Upper lobe of left lung (tissue), 6 donors: ENCODE results near the gene MOV10L1. TPM values are rescaled to one million over a fixed set of nuclear protein-coding genes. Genes with fewer than 3 reads are reported as not detected.

Experiments
- ATAC-seq, 2 donors: fragments of 200-7000 bp; cut with Tn5 transposase; one replicate each; pipeline ENCODE4 v1.9.1; 2022; ENCODE audit warnings: mild to moderate bottlenecking in 2 of 2, moderate library complexity in 2 of 2; ENCODE audit not compliant: low FRiP score in 2 of 2
- DNase-seq, 2 donors: peaks; one replicate each; pipeline ENCODE4 v3.0.0-alpha.2; 2019 to 2020
- H3K27ac ChIP-seq, 4 donors: fragments of 200-600 bp; sonication (generic); one replicate each; pipeline ENCODE4 v1.5.1; 2016 to 2019
- H3K27me3 ChIP-seq, 4 donors: fragments of 200-600 bp; sonication (generic); one replicate each; pipeline ENCODE4 v1.5.1; 2017 to 2019
- H3K36me3 ChIP-seq, 4 donors: fragments of 200-600 bp; sonication (generic); one replicate each; pipeline ENCODE4 v1.5.1; 2016 to 2019
- H3K4me1 ChIP-seq, 4 donors: fragments of 200-600 bp; sonication (generic); one replicate each; pipeline ENCODE4 v1.5.1; 2018 to 2019
- H3K4me3 ChIP-seq, 4 donors: fragments of 200-600 bp; sonication (generic); one replicate each; pipeline ENCODE4 v1.5.1; 2017 to 2019; ENCODE audit warnings: mild to moderate bottlenecking in 2 of 4, moderate library complexity in 1 of 4
- H3K9me3 ChIP-seq, 4 donors: fragments of 200-600 bp; sonication (generic); one replicate each; pipeline ENCODE4 v1.5.1; 2018 to 2019
- EP300 ChIP-seq, 4 donors: sonication (generic); formaldehyde crosslinking; IDR thresholded peaks; one replicate each; pipeline ENCODE4 v1.5.1; 2017; ENCODE audit warnings: antibody characterized with exemption in 4 of 4, control low read depth in 2 of 4
- POLR2A ChIP-seq, 4 donors: fragments of 450-650 bp; IDR thresholded peaks; one replicate each; pipeline ENCODE4 v1.5.1; 2016 to 2017; ENCODE audit warnings: antibody characterized with exemption in 4 of 4, mild to moderate bottlenecking in 2 of 4
- POLR2AphosphoS5 ChIP-seq, 2 donors: sonication (generic); formaldehyde crosslinking; IDR thresholded peaks; one replicate each; pipeline ENCODE4 v1.5.1; 2017; ENCODE audit warnings: antibody characterized with exemption in 2 of 2
- WGBS, 2 donors: methylation state at CpG; one replicate each; pipeline ENCODE4 v1.1.5; 2017 to 2018; 5-methylcytosine and 5-hydroxymethylcytosine counted together
- total RNA-seq, 6 donors: library from RNA; depleted of rRNA in 4 of 6; stranded (reverse); fragments of >200 nt in 4 of 6; gene quantifications; one replicate each; pipeline versions ENCODE4 v1.1.0 to v1.2.1, GENCODE V29; 2016 to 2021
- TF ChIP-seq, protein P1 (sequence below), 6 experiments: fragments of 450-650 bp in 4 of 6; fragments of 200-600 bp in 2 of 6; sonication (generic) in 2 of 6; IDR thresholded peaks; one replicate each; pipeline ENCODE4 v1.5.1; 2016 to 2019; ENCODE audit warnings: antibody characterized with exemption in 6 of 6
- donor health status: DM: no; HTN: no; CAD: no; lungs with moderate emphysema.
- donor health status: DM: no; HTN: yes; CAD: no; lungs with severe emphysema.

The MOV10L1 gene
- total RNA-seq, 6 donors from 2014 or later = 0.47 to 3.1 (median 1.8) TPM; not detected in 1

DNA sequence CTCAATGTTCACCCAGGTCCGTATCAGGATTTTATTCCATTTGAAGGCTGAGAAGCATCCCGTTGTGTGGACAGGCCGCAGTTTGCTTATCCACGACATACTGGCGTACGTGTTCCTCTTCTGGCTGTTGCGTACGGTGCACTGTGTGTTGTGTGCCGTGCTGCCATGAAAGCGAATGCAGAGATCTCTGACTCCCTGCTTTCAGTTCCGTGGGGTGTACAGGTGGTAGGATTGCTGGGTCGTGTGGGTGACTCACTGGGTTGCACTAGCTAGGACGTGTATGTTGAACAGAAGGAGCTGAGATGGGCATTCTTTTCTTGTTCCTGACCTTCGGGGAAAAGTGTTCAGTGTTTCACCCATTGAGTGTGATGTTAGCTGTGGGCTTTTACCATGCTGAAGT, 121.3 kb downstream of the MOV10L1 start:
- Histone ChIP-seq H3K27me3 (no peaks in the 10 kb centered on the region), H3K4me3 (no peak overlapping the region), H3K4me1 (peaks cover 13 to 28% (median 19%) of the 10 kb centered on the region in 4 donors), H3K36me3 (peaks cover 15 to 90% (median 76%) of the 10 kb centered on the region in 4 donors), H3K27ac (no peak overlapping the region), H3K9me3 (no peaks in the 10 kb centered on the region)
- 92 to 95% methylated on average over 14 of the region's 14 CpGs for WGBS, 2 donors
- DNase-seq (no peak), ATAC-seq (no peak)
- TF ChIP-seq POLR2AphosphoS5 (IDR thresholded peaks at IDR 0.05) (no peak), EP300 (IDR thresholded peaks at IDR 0.05) (no peak), POLR2A (IDR thresholded peaks at IDR 0.05) (no peak)
- TF ChIP-seq, protein P1, sequence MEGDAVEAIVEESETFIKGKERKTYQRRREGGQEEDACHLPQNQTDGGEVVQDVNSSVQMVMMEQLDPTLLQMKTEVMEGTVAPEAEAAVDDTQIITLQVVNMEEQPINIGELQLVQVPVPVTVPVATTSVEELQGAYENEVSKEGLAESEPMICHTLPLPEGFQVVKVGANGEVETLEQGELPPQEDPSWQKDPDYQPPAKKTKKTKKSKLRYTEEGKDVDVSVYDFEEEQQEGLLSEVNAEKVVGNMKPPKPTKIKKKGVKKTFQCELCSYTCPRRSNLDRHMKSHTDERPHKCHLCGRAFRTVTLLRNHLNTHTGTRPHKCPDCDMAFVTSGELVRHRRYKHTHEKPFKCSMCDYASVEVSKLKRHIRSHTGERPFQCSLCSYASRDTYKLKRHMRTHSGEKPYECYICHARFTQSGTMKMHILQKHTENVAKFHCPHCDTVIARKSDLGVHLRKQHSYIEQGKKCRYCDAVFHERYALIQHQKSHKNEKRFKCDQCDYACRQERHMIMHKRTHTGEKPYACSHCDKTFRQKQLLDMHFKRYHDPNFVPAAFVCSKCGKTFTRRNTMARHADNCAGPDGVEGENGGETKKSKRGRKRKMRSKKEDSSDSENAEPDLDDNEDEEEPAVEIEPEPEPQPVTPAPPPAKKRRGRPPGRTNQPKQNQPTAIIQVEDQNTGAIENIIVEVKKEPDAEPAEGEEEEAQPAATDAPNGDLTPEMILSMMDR (IDR thresholded peaks at IDR 0.05) = no peak

Other genes starting within 250 kb of the MOV10L1 start
- 10 to 100 TPM; 10.8 to 19.9 (median 15.5) TPM for gene ZBED4, start 236.2 kb upstream of the MOV10L1 start, total RNA-seq
- gene ALG12, start 171.6 kb upstream of the MOV10L1 start, total RNA-seq = 10 to 100 TPM; 14.2 to 32.5 (median 22.3) TPM
- 10 to 100 TPM; 31.2 to 72.6 (median 46.9) TPM for gene CRELD2, start 171.4 kb upstream of the MOV10L1 start, total RNA-seq
- 100 to 1,000 TPM; 131 to 246 (median 156) TPM for gene PIM3, start 129.2 kb upstream of the MOV10L1 start, total RNA-seq
- gene IL17REL, start 77.2 kb upstream of the MOV10L1 start, total RNA-seq = under 1 TPM in 1 of 6 donors, not detected in 5; 0.06 TPM
- not detected for gene TTLL8, start 31.7 kb upstream of the MOV10L1 start, total RNA-seq
- 1 to 10 TPM in 4 of 6 donors, under 1 TPM in 2; 0.78 to 3.1 (median 1.2) TPM for gene MLC1, start 4.6 kb upstream of the MOV10L1 start, total RNA-seq
- 10 to 100 TPM in 3 of 6 donors, 1 to 10 TPM in 3; 1.9 to 16.8 (median 7.1) TPM for gene PANX2, start 80.7 kb downstream of the MOV10L1 start, total RNA-seq
- 10 to 100 TPM; 32.9 to 88.0 (median 56.3) TPM for gene TRABD, start 95.9 kb downstream of the MOV10L1 start, total RNA-seq
- 100 to 1,000 TPM in 1 of 6 donors, 10 to 100 TPM in 5; 23.1 to 102 (median 28.9) TPM for gene SELENOO, start 111.0 kb downstream of the MOV10L1 start, total RNA-seq
- gene TUBGCP6, start 155.0 kb downstream of the MOV10L1 start, total RNA-seq = 100 to 1,000 TPM in 2 of 6 donors, 10 to 100 TPM in 4; 43.2 to 216 (median 52.4) TPM
- gene HDAC10, start 161.3 kb downstream of the MOV10L1 start, total RNA-seq = 100 to 1,000 TPM in 1 of 6 donors, 10 to 100 TPM in 5; 33.0 to 202 (median 53.1) TPM
- 10 to 100 TPM in 3 of 6 donors, 1 to 10 TPM in 3; 3.1 to 19.2 (median 10.1) TPM for gene MAPK12, start 171.7 kb downstream of the MOV10L1 start, total RNA-seq
- gene MAPK11, start 180.4 kb downstream of the MOV10L1 start, total RNA-seq = 10 to 100 TPM in 1 of 6 donors, 1 to 10 TPM in 5; 3.1 to 27.3 (median 8.6) TPM
- 100 to 1,000 TPM; 218 to 407 (median 313) TPM for gene PLXNB2, start 217.6 kb downstream of the MOV10L1 start, total RNA-seq
- gene DENND6B, start 237.0 kb downstream of the MOV10L1 start, total RNA-seq = 10 to 100 TPM in 5 of 6 donors, 1 to 10 TPM in 1; 9.5 to 24.1 (median 12.7) TPM